DOHH2 (cell line): Measurements from ENCODE around the gene ITGAL.

ENCODE experiments used
- H3F3A ChIP-seq: fragments of 200-600 bp; sonication (generic), shearing (Covaris generic); 2 replicates; pipeline ENCODE4 v1.6.0; 2016; ENCODE audit warnings: antibody characterized with exemption, mild to moderate bottlenecking; ENCODE audit not compliant: control insufficient read depth, insufficient read depth
- H3K27ac ChIP-seq: fragments of 200-600 bp; sonication (generic); 2 replicates; pipeline ENCODE4 v1.5.1; 2014; ENCODE audit warnings: low read depth, mild to moderate bottlenecking, low read length, moderate library complexity
- H3K27me3 ChIP-seq: fragments of 200-600 bp; sonication (generic); 2 replicates; pipeline ENCODE4 v1.6.1; 2014; ENCODE audit warnings: mild to moderate bottlenecking, low read length, mixed read lengths; ENCODE audit not compliant: control insufficient read depth
- H3K36me3 ChIP-seq: fragments of 200-600 bp; sonication (generic); 2 replicates; pipeline ENCODE4 v1.6.1; 2014; ENCODE audit warnings: mild to moderate bottlenecking, low read length, moderate library complexity, mixed read lengths; ENCODE audit not compliant: control insufficient read depth
- H3K4me1 ChIP-seq: fragments of 200-600 bp; sonication (generic); 2 replicates; pipeline ENCODE4 v1.6.1; 2014; ENCODE audit warnings: mild to moderate bottlenecking, low read length, mixed read lengths; ENCODE audit not compliant: control insufficient read depth
- H3K4me2 ChIP-seq: fragments of 200-600 bp; sonication (generic); 2 replicates; pipeline ENCODE4 v1.6.0; 2014; ENCODE audit warnings: mild to moderate bottlenecking, low read length, moderate library complexity
- H3K4me3 ChIP-seq: fragments of 200-600 bp; sonication (generic); 2 replicates; pipeline ENCODE4 v1.5.1; 2014; ENCODE audit warnings: mild to moderate bottlenecking, low read length, mixed read lengths
- H3K79me2 ChIP-seq: fragments of 200-600 bp; sonication (generic); 2 replicates; pipeline ENCODE4 v1.6.1; 2014; ENCODE audit warnings: mild to moderate bottlenecking, low read length, mixed read lengths; ENCODE audit not compliant: control insufficient read depth
- H3K9me2 ChIP-seq: fragments of 200-600 bp; sonication (generic); replicated peaks from 2 replicates; pipeline ENCODE4 v1.6.1; 2014; ENCODE audit warnings: mild to moderate bottlenecking, low read length, mixed read lengths; ENCODE audit not compliant: control insufficient read depth
- H3K9me3 ChIP-seq: fragments of 200-600 bp; sonication (generic); 2 replicates; pipeline ENCODE4 v1.6.1; 2014; ENCODE audit warnings: antibody characterized with exemption, low read length, mixed read lengths; ENCODE audit not compliant: control insufficient read depth, insufficient read depth
- H4K20me1 ChIP-seq: fragments of 200-600 bp; sonication (generic); 2 replicates; pipeline ENCODE4 v1.6.0; 2014; ENCODE audit warnings: low read depth, mild to moderate bottlenecking, antibody characterized with exemption, low read length, moderate library complexity; ENCODE audit not compliant: control insufficient read depth, insufficient read depth
- CTCF ChIP-seq: fragments of 200-600 bp; sonication (generic); IDR thresholded peaks from one replicate; pipeline ENCODE4 v1.5.1; 2014; ENCODE audit warnings: antibody characterized with exemption, mild to moderate bottlenecking, low read depth, low read length; ENCODE audit not compliant: poor library complexity, severe bottlenecking
- EZH2phosphoT487 ChIP-seq: fragments of 200-600 bp; sonication (generic); IDR thresholded peaks from 2 replicates; pipeline ENCODE4 v1.6.1; 2017; ENCODE audit warnings: borderline replicate concordance, mild to moderate bottlenecking, antibody characterized with exemption, low read length, moderate library complexity, mixed read lengths

Gene ITGAL

GRCh38 chr16:30472328-30472942 lies at the start of gene ITGAL:
ITGAL (plus strand) TSS chr16:30472742; CDS start chr16:30472838, 96 bp downstream.
- Histone ChIP-seq H4K20me1 (no peaks in the 10 kb centered on the region), H3K9me3 (no peaks in the 10 kb centered on the region), H3K4me3 (peak within 1 kb of the TSS; percentile 89), H3K4me2 (peak within 1 kb of the TSS; percentile 82), H3K36me3 (peaks cover 49% of the 10 kb centered on the region), H3K79me2 (peaks cover 43% of the 10 kb centered on the region), H3K27ac (peak within 1 kb of the TSS; percentile 98), H3K4me1 (peaks cover 79% of the 10 kb centered on the region), H3K9me2 (no peaks in the 10 kb centered on the region), H3F3A (peaks cover 46% of the 10 kb centered on the region), H3K27me3 (no peaks in the 10 kb centered on the region)
- TF ChIP-seq EZH2phosphoT487 (no peak), CTCF (no peak)

- H3K79me2 ChIP-seq, result peaks cover 72% of the 10 kb centered on the region
- H3K27ac ChIP-seq, result no peak overlapping the region
- H3K36me3 ChIP-seq, result peaks cover 60% of the 10 kb centered on the region
- H3F3A ChIP-seq, result no peaks in the 10 kb centered on the region
- H3K4me2 ChIP-seq, result peak overlapping the region; percentile 75
- no peaks in the 10 kb centered on the region for H3K9me3 ChIP-seq
- peaks cover 19% of the 10 kb centered on the region; the same call in 1 of the 2 replicates for H4K20me1 ChIP-seq
- no peaks in the 10 kb centered on the region for H3K9me2 ChIP-seq
- no peaks in the 10 kb centered on the region for H3K27me3 ChIP-seq
- H3K4me1 ChIP-seq, result peaks cover 26% of the 10 kb centered on the region
- H3K4me3 ChIP-seq, result peak overlapping the region; percentile 99
- TF ChIP-seq EZH2phosphoT487 (no peak), CTCF (no peak)
Measured at GRCh38 chr16:30428055-30428454, 44.5 kb upstream of the ITGAL start.

GRCh38 chr16:30429418-30429677 lies 43.2 kb upstream of the ITGAL start:
- Histone ChIP-seq H3K36me3 (peaks cover 48% of the 10 kb centered on the region), H3K27ac (peak overlapping the region; percentile 64), H3K4me1 (peaks cover 26% of the 10 kb centered on the region), H3K4me2 (peak overlapping the region; percentile 75), H3K4me3 (peak overlapping the region; percentile 99), H3K9me3 (no peaks in the 10 kb centered on the region), H3K27me3 (no peaks in the 10 kb centered on the region), H4K20me1 (peaks cover 16% of the 10 kb centered on the region; the same call in 1 of the 2 replicates), H3F3A (no peaks in the 10 kb centered on the region), H3K9me2 (no peaks in the 10 kb centered on the region), H3K79me2 (peaks cover 61% of the 10 kb centered on the region)
- TF ChIP-seq CTCF, result no peak
- no peak for TF ChIP-seq EZH2phosphoT487
